HG02970 (cell line): Measurements from ENCODE around the gene METTL26.

Experiments used
- ATAC-seq: cut with Tn5 transposase; IDR thresholded peaks from one replicate; pipeline ENCODE4 v1.9.1; 2021; ENCODE audit warnings: mild to moderate bottlenecking, moderate library complexity, moderate number of reproducible peaks; ENCODE audit not compliant: unreplicated experiment, low FRiP score

METTL26 gene

GRCh38 chr16:641326-642188 is 5.5 kb upstream of the METTL26 start, which contains the start of gene MCRIP2:
Gene MCRIP2 (plus strand): TSS chr16:641828. CDS start chr16:641992, 164 bp downstream.
- ATAC-seq: peak; percentile 48

- ATAC-seq: no peak
Measured at GRCh38 chr16:640614-641013, 4.5 kb upstream of the METTL26 start.

DNA sequence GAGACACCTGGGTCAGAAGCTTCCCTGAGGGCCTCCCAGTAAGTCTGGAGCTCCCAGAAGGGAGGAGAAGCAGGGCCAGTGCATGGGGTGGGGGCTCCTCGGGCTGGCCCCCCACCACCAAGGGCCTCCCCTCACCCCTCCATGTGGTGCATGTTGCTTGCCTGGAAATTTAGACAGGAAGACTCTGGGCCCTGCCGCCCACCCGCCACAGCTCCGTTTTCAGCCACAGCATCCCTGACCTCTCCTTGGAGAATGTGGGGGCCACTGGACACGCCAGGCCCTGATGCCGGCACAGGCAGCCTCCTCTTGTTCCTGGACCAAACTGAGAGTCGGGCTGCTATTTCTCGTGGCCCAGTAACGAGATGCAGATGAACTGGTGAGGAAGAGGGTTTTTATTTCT is 2.7 kb upstream of the METTL26 start:
- no peak for ATAC-seq

DNA sequence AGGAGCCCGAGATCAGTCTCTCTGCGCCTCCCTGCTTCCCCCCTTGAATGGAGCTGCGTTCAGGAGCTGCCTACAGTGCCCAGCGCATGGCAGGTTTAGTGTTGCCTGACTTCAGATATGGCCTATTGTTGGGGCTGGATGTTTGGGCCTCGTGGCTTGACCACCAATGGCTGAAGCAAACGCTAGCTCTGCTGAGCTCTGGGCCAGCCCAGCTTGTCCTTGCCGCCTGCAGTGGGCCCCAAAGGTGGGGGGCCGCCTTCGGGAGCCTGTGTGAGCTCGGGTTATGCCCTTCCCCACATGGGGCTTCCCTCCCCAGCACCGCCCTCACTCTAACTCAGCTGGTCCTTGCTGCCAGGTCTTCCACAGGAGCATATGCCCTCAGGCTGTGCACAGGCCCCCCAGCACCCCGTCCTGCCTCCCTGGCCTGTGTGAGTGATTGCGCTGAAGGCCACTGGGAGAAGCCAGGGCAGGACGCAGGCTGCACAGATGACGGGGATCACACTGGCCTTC is 2.0 kb upstream of the METTL26 start:
- ATAC-seq: no peak

DNA sequence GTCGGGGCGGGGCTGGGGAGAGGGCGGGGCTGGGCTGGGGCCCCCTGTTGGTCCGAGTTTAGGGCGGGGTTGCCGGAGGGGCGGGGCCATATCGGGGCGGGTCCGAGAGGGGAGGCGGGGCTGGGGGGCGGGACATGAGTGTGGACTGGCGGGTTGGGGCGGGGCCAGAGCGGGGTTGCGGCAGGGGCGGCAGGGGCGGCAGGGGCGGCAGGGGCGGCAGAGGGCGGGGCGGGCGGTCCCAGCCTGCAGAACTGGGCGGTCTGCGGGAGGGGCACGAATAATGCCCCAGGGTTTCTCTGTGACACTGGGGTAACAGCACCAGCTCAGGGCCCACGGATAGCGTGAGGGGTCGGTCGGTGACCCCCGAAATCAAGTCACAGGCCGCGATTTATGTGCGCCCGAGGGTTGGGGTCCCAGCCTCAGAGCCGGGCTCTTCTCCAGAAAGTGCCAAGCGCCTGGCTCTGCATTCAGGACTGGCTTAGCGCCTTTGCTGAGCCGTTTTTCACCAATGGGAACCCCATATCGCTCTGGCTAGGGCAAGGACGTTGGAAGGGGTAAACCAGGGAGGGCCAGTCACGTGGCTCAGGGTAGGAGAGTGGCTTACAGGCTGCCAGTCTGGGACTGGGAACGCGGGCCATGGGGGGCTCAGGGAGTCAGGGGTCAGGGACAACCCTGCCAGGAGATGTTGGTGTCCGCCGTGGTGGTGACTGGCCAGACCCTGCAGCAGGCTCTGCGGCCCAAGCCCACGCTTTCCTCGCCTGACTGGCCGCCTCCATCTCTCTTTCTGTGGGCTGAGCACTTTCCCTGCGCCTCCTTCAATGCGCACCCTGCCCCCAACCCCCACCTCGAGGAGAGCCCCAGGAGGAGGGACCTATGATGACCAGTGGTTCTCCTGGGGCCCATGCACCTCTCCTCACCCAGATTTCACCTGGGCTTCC is 1.2 kb upstream of the METTL26 start:
- no peak for ATAC-seq

GRCh38 chr16:635573-636205 is 416 bp downstream of the METTL26 start:
- no peak for ATAC-seq

- no peak for ATAC-seq
Measured at GRCh38 chr16:634996-635395, 1.1 kb downstream of the METTL26 start.

DNA sequence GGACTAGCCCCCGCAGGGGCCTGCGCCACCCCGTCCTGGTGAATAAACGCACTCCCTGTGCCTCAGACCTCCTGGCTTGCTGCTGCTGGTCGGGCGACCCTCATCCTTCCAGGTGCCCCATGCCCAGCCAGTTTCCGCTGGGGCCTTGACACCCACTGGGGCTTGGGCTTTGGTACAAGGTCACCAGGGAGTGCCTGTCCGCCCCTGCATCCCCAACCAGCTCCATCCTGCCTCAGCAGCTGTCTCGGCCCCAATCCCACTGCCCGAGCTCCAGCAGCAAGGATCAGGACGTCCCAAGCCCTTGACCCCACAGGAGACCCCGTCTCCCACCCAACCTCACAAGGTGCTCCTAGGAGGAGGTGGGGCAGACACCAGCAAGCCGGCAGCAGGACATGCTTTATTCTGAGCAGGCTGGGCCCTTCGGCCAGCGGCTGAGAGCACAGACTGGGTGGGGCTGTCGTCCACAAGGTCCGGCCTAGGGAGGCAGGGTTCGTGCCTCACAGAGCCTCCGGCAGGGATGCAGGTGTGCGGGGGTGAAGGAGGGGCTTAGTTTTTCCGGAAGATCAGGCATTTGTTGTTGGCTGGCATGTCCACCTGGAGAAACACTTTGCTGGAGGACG is 1.9 kb downstream of the METTL26 start:
- no peak for ATAC-seq

- no peak for ATAC-seq
Measured at GRCh38 chr16:633336-634050, 2.6 kb downstream of the METTL26 start.

- no peak for ATAC-seq
Measured at GRCh38 chr16:632486-633335, 3.4 kb downstream of the METTL26 start.

DNA sequence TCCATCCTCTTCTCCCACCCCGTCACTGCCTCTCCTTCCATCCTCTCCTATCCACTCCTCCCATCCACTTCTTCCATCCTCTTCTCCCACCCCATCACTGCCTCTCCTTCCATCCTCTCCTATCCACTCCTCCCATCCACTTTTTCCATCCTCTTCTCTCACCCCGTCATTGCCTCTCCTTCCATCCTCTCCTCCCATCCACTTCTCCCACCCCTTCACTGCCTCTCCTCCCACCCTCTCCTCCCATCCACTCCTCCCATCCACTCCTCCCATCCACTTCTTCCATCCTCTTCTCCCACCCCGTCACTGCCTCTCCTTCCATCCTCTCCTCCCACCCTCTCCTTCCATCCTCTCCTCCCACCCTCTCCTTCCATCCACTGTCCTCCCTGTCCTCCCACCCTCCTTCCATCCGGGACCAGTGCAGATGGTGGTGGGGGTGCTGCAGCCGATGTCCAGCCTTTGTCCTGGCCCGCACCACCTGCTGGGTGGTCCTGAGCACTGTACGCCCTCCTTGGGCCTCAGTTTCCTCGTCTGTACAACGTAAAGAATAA is 4.2 kb downstream of the METTL26 start:
- ATAC-seq: no peak

DNA sequence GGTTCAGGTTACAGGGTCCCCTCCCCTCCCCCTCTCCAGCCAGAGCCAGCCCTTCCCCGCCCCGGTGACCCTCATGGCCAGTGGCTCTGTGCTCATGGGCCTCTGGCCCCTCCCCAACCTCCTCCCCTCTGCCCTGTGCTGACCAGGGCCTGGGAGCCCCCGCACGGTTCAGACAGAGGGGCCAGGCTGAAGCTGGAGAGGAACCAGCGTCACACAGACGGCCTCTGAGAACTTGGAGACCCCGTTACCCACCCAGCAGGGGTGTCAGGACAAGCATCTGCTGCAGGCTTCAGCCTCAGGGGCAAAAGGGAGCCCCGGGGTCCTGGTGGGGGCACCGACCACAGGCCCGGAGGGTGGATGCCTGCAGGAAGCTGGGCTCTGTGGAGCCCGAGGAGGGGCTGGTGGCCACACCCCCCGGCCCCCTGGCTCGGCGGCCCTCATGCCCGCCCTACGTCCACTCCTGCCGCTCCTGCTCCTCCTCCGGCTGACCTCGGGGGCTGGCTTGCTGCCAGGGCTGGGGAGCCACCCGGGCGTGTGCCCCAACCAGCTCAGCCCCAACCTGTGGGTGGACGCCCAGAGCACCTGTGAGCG is 5.2 kb downstream of the METTL26 start, which contains the start of gene WFIKKN1:
TSS of gene WFIKKN1 (plus strand) at position 171 of the 591 bp plus-strand sequence. CDS start at position 440, 269 bp downstream.
- ATAC-seq: no peak

DNA sequence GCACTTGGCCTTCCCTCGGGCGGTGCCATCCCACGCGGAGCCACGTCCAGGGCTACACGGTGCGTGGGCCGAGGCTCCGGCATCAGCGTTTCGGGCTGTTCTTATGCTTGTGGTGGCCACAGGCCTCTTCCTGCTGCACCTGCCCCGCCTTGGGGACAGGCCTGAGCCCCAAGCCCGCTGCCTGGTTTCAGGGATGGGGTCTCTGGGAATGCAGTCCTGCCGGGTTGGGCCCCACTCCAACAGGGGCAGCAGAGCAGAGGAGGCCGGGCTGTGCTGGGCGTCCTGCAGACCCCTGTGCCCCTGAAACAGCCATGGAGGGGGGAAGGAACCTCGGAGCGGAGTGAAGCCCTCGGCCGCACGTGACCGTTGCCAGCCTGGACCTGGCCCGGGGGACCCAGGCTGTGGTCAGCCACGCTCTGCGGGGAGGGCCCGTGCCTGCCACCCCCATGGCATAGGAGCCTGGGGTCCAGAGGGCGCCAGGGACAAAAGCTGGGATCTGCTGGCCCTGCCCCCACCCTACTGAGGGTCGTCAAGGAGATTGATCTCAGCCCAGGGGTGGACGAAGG is 5.8 kb downstream of the METTL26 start:
- no peak for ATAC-seq

DNA sequence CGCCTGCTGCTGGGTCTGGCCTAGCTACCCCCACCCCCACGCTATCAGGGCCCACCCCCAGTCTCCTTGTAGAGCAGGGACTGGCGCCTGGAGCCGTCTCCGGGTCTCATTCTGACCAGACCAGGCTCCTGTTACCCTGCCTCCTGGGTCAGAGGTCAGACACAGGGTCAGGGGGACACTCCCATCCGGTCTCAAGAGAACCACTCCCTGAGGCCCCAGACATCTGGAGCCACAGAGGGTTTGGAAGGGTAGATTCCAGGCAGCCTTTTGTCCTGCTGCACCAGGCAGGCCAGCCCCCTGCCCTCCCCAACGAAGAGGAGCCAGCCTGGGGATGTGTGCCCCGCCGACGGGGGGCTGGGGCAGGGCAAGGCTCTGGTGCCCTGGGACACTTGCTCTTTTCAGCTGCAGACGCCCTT is 6.3 kb downstream of the METTL26 start:
- no peak for ATAC-seq

DNA sequence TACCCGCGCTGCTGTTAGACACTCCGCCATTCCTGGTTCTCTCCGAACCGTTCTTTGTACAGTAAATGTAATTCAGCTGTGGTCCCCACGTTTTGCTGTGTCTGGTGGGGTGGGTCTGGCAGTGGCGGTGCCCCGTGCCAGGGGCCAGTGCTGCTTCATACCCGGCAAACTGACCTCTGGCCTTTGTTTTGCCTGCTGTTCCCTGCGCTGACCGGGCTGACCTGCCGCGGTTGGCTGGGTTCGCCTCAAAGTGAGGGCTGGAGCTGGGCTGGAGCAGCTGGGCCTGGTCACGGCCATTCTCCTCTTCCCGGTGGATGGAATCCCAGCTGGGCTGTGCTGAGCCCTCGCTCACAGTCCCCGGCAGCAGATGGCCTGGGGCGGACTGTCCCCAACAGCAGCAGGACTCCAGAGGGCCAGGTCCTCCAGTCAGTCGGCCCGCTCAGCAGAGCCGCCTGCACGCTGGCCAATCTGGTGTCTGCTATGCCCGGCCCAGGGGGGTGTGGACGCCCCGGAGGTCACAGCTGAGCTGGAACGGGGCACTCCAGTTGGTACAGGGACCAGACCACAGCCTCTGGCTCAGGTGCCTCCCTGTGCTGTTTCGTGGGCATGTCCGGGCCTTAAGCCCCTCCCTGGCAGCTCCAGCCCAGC is 6.8 kb downstream of the METTL26 start:
- ATAC-seq: no peak

GRCh38 chr16:628321-629061 is 7.6 kb downstream of the METTL26 start:
- no peak for ATAC-seq
